ENCODE measurements around the gene BMPER.

Gene BMPER

DNA sequence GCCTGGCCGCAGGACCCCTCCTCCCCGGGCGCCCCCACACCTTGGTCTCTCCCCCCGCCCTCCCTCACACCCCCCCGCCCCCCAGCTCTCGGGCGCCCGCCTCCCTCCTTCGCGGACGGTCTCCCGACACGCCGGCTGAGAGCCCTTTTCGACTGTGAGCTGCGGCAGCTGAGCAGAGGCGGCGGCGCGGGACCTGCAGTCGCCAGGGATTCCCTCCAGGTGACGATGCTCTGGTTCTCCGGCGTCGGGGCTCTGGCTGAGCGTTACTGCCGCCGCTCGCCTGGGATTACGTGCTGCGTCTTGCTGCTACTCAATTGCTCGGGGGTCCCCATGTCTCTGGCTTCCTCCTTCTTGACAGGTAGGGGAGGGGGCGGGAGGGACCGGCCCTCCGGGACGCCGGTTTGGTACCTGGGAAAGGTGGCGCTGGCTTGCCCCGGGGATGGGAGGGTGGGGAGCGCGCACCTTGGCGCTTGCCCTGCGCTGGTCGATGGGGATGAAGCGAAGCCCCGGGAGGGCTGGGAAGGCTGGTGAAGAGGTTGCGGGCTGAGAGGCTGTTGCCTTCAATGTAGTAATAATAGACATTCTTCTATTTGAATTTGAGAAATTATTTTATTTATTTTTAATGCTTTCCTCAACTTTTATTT lies at the start of gene BMPER:
Gene BMPER, plus strand, starts transcription at position 151 of the 644 bp plus-strand sequence. Its CDS starts 75 bp downstream, at position 226.
- DNase-seq: peak in 1 of 2 experiments; percentile 5

DNA sequence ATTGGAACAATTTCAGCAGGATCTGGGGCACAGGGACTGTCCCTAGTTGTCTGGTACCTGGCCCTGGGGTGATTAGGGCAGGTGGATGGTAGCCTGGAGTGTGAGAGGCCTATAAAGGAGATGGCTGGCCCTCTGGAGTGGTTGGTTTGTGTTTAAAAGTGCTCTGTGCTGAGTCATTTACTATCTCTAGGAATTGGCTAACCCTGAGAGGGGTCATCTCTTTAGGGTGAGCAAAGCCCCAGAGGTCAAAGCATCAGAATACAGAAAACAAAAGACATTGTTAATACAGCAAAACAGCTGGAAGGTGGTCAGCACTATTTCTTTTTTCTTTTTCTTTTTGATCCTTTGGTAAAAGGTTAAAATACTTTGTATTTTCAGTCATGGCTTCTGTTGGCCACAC lies 43.4 kb upstream of the BMPER start:
- DNase-seq: no peak

DNA sequence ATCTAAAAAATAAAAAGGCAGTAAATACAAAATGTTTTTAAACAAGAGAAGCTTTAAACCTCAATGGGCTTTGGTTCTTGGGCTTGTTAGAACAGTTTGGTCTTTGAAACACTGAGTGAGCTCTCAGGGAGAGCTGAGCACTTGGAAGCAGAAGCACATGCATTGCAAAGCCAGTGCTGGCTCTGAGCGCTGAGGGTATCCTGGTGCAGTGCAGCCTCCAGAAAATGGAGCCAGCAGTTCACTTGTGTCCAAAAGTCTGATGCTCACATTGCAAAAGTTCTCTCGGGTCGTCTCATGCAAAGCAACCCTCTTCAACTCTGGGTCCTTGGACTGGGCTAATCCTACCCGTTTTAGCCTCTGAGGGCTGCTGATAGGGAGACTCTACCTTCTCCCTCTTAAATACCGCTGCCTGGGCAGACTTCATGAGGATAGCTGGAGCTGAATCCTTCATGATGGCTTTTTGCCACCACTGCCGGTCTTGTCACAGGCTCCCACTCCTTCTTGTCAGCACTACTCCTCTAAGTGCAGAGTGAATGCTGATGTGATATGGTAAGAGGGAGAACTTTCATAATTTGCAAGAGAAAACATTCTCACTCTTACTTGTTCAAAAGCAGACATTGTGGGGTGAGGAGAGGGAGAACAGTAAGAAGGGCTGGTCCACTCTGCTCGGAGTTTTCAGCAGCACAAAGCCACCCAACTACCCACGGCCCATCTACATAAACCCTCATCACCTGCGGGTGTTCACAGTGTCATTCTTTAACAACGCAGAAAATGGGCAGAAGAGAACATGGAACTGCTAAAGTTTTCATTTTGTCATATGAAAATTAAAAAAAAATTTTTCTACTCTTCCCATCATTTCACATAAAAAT lies 42.2 kb upstream of the BMPER start:
- DNase-seq: no peak

DNA sequence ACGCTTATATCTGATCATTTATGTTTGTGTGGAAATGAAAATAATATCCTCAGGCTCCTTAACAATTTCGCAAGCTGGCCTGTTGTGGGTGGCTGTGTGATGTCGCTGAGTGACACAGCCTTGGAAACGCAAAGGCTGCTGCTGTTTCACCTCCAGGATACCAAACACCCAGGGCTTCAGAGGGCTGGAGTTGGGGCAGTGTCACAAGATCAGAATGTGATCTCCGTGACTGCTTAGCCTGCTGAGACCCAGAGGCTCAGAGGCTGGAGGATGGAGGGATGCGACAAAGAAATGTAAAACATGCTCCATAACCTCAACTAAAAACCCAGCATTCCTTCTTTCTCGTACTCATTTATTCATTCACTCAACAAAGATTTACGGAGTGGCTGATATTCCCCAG lies 37.2 kb upstream of the BMPER start:
- no peak for DNase-seq

DNA sequence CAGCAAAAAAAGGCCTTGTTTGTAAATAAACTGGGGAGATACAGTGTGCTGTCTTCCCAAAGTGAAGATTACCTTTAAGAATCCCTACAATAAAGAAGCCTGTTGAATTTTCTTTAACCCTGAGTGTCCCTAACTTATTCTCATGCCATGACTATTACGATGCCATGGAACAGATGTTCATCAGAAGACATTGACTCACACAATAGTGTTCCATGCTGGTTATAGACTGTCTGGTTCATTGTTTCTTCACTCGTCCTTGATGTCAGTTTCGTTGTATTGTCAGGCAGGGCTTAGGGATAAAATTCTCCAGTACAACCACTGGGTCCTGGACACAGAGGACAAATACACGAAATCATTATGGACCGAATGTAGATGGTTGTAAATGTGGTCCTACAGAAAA lies 36.2 kb upstream of the BMPER start:
- DNase-seq: no peak

DNA sequence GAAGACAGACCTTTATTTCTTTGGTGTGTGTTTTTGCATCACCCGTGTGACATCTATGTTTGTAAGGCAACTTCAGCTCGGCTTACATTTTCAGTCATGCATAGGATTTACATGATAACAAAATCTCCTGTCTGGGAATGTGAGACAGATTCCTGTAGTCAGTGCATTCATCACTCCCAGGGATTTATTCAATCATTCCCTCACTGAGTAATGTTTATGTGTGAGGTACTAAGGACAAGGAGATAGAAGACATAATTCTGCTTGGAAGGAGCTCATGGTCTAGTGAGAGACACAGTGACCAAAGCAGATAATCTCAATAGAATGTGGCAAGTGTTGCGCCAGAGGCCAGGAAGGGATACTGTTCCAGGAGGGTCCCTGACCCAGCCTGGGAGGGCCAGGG lies 35.2 kb upstream of the BMPER start:
- DNase-seq: no peak

DNA sequence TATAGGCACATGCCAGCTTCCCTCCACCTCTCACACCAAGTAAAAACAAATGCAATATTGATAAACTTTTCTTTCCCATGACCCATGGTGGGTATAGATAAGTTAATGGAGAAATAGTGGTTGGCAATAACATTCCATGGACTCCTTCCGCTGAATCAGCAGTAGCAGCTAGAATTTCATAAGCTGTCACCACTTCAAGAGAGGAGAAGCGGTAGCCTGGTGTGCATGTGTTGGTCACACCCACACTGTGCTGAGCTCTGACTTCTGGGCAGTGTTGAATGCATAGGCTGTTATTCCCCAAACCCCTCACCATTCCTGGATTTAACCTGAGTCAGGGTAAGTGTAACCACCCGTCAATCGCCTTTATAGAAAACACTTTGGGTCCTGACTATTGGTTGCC lies 32.5 kb upstream of the BMPER start:
- no peak for DNase-seq

DNA sequence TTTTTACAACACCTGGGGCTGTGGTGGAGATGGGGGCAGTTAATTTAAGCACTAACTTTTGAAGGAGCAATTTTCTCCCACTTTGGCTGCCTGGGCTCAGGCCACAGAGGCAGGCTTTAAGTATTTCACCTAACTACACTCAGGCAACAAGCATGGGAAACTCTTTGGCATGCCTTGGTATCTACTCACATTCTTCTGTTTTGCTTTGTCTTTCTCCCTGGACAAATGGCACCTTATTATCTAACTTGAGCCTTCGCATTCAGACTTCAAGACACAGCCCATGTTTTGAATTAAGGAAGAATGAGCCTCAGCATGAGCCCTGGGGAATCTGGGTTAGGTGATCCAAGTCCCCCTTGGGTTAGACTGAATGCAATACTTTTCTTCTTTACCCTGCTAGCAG lies 31.8 kb upstream of the BMPER start:
- no peak for DNase-seq

DNA sequence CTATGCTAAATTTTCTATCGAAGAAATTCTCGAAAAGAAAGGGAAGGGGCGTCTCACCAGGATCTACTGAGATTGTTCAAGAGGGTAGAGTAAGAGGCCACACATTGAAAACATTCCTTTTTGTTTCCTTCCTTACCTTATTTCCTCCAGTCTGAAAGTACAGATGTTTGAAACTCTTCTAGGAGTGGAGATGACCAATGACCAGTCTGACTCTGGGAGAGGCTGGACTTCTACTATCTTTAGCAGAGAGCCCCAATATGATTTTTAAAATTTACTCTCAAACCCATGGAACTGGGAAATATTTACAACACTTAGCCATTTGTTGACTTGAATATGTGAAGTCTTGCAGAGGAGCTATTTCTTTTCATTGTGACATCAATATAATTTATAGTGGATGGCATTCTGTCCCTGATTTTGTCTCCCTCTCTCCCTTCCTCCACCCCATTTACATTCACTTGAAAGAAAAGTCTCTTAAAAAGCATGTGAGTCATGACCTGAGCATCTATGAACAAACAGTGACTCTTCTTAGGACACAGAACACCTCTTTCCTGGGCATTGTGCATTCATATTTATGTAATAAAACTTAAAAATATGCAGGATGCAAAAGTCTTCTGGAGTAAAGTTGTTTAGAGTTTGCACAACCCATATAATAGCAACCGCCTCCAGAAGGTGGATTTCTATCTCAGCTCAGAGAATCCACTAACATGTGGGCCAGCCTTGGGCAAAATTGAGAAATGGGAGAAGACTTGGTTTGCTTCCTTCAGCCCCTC lies 31.2 kb upstream of the BMPER start:
- DNase-seq: no peak

DNA sequence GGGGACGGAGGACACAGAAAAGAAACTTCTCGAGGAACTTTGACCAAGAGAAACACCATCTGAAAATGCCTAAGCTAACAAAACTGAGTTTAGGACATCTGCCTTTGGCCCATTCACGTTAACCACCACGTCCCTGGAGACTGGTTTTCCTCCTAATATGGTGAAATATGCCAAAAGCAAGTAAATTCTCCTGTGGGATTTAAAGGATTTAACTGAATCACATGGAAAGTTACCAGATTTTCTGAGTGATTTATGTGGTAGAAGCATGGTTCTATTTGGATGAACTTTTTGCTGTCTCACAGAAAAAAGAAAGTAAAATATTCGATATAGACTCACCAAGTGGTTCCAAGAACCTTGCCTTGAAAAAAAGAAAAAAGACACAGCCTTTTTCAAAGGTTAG lies 30.4 kb upstream of the BMPER start:
- no peak for DNase-seq

DNA sequence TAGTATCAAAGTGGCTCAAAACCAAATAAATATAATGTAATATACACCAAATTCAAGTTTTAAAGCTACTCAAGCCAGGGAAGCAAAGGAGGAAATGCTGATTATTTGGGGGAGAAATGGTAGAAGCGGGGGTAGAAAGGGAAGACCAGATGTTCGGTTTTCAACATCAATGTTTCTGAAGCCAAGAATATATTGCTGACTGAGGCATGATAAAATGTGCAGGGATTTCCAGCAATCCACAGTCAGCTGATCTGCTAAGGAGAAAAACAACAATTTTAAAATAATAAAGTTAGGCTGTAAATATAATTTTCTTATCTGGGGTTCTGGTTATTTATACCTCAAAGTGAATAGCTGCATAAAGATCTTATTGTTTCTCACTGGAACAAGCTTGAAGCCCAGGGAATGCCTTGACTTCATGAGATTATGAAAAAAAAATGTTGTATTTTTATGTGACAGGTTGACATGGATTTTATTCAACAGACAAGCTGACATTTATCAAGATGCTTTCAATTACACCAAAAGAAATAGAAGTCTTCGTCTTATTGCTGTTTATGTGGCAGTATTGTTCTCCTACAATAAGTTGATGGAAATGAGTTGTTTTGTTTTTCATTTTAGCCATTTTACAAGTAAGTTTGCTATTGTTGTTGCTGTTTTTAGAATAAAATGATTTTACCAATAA lies 28.6 kb upstream of the BMPER start:
- no peak for DNase-seq

DNA sequence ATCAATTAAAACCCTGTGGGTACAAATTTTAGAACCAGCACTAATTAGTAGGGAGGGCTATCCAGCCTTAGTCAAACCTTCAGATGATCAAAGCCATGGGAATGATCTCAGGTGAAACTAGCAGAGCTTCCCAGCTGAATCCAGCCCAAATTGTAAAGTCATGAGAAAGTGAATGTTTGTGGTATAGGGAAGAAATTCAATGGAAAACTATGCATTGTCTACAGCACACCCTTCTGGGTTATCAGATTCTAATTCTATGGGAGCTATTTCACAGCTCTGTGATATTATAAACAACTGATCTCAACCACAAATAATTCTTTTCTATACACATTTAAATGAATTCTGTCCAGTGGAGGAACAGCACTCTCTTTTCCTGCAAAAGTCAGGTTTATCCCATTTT lies 24.6 kb upstream of the BMPER start:
- no peak for DNase-seq

DNA sequence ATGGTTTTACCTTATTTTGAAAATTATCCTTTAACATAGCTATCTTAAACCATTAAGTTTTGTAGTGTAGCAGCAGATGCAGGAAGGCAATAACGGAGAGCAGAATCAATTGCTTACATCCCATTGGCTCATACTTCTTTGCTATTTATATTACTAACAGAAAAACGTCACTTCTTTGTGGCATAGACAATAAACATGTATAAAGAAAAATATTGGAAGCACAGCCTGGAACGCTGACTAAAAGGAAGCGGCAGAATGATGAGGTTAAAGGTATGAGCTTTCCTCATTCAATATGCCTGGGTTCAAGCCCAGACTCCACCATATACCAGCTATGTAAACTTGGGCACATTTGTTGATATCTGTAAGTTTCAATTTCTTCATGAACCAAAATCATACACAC lies 24.0 kb upstream of the BMPER start:
- no peak for DNase-seq

DNA sequence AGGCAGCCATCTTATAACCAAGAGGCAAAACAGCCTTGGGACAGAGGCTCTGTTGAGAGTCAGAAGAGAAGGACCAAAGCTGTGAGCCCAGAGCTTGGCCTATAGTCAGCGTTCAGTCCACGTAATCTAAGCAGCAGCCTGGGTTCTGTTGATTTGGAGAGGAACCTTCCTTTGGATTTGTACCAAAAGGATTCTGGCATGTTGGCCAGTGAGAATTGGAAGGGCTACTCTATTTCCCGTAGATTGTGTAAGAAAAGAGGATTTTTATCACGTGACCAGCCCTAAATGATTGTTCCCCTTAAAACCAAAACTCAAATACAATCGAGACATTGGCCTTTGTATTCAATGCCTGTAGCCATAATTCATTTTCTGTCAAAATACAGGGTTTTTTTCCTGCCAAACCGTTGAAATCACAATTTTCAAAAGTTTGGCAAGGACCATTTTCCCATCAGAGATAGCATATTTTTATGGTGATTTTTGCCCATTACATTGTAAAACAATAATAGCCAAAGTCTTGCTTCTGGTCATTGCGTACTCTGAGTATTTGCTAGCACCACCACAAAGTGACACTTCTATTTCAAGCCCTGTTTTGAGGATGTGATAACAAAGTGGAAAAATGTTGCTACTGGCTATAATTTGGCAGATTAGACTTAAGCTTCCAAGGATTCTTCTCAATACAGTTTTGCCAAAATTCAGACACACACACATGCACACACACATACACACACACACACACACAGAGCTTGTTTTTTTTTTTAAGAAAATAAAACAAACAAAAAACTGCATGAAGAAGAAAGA lies 23.1 kb upstream of the BMPER start:
- no peak for DNase-seq

DNA sequence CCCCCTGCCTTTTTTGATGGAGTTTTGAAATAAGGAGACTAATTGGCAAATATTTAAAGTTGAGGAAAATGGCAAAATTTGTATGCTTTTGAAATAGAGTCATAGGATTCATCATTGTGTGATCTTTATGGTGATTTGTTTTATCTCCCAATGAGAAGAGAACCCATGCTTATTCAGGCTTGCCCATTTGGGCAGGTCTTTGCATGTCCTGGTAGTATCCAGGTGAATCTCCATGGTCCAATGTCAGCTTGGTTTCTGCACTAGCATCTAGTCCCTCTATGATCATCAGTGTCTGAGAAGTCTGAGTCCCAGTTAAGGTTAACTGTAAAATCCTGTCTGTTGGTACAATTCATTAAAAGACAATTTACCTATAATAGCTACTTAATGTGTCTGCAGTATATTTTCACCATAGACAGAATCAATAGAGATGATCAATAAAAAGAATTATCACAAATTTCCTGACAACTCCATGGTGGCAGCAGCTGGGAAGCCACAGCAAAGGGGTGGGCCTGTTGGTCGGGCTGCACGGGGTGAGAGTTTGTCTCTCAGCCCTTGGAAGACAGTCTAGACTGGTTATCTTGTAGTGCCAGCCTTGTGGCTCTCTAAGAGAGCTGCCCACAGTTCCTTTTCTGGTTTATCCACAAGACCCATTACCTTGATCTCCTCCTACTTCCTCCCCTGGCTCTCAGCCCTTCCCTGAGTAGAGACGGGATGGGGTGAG lies 22.2 kb upstream of the BMPER start:
- DNase-seq: no peak

DNA sequence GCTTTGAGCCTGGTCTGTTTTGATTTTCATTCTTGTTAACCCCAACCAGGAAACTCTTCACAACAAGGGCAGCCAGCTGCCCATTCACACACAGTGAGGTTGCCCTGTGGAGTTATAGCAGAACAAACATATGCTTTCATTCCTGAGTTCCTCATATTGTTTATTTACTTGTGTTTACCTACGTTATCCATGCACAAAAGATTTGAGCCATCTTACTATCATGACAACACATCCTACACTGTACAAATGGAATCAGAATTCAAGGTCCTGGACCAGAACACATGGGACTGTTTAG lies 21.7 kb upstream of the BMPER start:
- DNase-seq: no peak

DNA sequence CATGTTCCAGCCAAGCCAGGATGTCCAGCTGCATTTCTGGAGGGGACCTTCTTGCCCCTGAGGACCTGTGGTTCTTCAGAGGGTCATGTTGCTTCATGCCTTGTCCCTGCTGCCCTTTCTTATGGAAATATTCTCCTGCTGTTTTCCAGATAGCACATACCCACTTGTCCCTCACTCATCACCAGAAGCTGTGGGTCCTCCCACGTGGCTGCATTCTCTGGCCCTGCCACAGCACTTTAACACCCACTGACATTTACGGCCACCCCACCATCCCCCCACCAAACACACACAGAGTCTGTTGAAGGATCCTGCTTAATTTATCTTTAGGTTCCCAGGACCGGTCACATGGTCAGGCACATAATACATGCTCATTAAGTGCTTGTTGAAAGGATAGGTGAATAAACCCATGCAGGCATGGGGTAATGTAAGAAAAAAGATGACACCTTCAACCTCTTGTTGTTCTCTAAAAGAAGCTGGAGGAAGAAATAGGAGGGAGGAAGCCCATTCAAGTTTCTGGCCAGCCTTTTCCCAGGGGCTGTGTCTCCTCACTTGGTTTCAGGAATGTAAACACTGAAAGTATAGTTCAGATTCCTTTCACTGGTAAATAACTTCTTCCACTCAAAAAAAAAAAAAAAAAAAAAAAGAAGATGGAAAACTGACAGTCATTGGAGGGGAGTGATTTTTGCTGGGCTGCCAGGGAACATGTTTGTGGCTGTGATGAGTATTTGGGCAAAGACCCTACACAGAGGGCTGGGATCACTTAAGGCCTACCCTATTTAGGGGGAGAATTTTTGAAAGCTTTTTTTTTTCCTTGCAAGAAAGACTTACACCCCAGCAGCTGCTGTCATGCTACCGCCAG lies 19.8 kb upstream of the BMPER start:
- no peak for DNase-seq

DNA sequence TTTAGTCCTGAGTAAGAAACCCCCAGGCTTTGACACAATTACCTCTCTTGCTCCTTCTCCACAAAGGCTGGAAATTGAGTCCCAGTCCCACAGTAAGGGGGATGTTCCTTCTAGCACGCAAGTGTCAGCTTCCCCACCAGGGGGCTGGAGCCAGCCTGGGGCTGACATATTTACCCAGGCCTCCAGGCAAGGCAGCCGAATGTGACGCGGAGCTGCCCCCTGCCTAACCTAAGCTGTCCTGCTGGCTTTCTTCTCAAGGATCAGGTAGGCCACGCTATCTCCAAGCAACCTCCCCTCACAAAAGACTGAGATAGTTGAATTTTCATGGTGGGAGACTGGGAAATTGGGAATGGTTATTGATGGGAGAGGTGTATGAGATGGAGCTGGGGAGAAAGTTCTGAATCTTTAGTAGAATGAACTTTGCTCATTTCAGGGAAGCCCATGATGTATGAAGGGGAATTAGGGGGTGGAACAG lies 19.2 kb upstream of the BMPER start:
- DNase-seq: no peak

DNA sequence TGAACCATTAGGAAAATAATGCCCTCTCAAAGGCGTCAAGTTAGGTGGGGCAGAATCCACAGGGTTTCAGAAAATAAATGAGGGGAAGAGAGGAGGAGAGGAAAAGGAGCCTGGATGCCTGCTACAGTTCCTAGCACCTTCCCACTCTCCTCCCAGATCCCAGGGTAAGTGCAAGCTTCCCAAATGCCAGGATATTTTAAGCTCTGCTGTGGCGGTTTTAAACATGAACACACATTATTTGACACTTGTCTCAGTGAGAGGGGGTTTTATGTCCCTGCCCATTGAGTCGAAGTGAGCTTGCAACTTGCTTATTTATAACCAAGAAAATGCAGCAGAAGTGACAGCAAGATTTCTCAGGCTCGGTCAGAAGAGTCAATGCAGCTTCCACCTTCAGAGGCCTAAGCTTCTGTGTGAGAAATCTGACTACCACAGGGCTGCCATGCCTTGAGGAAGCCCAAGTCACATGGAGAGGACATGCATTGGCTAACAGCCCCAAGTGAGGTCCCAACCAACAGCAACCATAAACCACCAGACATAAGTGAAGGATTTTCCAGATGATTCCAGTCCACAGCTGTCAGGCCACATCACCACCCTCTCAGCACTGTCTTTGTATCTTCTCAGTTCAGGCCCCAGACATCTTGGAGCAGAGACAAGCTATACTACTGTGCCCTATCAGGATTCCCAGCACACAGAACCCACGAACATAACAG lies 17.9 kb upstream of the BMPER start:
- DNase-seq: no peak

DNA sequence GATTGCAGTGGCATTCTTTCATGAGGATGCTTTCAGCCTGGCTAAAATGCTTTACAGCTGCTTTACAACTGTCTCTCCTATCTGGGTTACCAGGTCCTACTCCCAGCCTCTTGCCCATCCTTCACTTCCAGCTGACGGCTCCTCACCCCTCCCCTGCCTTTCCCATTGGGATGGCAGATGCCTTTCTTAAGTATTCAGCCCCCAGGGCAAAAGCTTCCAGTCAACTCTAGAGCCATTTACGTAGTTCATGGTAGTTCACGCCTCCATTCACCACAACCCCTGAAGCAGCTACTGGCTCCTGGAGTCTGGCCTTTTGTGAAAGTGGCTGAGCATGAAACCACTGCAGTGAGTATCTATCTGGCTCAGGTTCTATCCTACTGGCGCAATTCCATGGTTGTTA lies 17.2 kb upstream of the BMPER start:
- no peak for DNase-seq
